ENCODE measurements around the gene LSAMP. TPM values are rescaled to one million over a fixed set of nuclear protein-coding genes. Genes with fewer than 3 reads are reported as not detected.

LSAMP gene
- total and polyA plus RNA-seq, 9 of the 15 experiments (the other 6 are each of a cell fraction or from before 2014, with no cell fraction given) = 0.09 to 0.11 TPM; not detected in 7

DNA sequence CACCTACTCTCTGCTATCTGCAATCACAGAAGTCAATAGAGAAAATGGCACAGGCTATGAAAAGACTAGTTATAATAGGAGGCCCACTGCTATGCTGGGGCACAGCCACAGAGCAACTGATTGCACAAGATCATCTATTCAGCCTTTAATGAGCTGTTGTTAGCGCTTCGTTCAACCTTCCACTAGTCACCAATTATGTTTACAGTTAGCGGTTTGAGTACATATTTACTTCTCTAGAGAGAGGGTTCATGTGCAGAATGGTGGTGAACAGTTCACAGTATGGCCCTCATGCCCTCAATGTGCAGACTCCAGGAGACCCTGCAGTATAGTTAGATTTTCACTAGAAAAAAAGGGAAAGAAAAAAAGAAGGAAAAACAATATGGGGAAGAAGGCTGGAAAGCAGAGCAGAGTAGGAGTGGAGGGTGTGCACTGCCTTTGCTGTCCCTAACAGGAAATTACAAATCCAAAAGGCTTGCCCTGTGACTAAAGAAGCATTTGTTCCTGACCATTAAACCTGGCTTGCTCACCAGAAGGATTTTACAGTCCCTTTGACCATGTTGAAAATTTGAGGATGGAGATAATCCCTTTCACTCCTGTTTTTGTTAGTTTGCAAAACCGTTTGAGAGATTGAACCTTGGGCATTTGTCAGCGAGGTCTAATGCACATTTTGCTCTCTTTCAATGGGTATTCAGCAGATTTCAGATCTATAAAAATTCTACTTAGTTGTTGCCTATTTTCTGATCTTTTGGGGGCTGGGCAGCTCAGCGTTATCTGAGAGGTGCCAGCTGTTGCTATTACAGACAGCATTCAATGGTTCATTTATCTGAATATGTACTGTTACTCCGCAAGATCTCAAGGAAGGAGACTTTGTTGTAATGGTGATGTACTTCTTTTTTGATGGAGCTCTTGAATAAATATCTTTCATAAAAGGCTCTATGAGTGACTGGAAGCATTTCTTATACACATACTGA is 296.1 kb downstream of the LSAMP start:
- H3K4me3 ChIP-seq = no peak overlapping the region
- FAIRE-seq (no peak), DNase-seq (ENCODE audit: extremely low read depth in 1 of 4, low spot score in 3 of 4) (no peak), ATAC-seq (no peak)
- H3K79me2 ChIP-seq (ENCODE audit: control insufficient read depth, insufficient read depth, low read length) = no peaks in the 10 kb centered on the region
- ChIA-PET POLR2A (no interaction called here), CTCF (ENCODE audit: low intra/inter-chr PET ratio) (no interaction called here)
- H3K4me1 ChIP-seq (replicated peaks in 1 of 2; ENCODE audit: control insufficient read depth in 2 of 2, insufficient read depth in 2 of 2, low read length in 2 of 2) = no peaks in the 10 kb centered on the region
- H4K20me1 ChIP-seq (replicated peaks; ENCODE audit: control insufficient read depth, insufficient read depth, low read length) = no peaks in the 10 kb centered on the region
- peak overlapping the region; percentile 51; the same call in 1 of the 2 replicates for H2AFZ ChIP-seq (ENCODE audit: low read depth, low read length)
- no peaks in the 10 kb centered on the region for H3K9me3 ChIP-seq (replicated peaks; ENCODE audit: control insufficient read depth, insufficient read depth, low read depth, low read length)
- H3K27me3 ChIP-seq (ENCODE audit: control insufficient read depth in 2 of 2, insufficient read depth in 2 of 2, low read length in 2 of 2) = no peaks in the 10 kb centered on the region
- no peak overlapping the region for H3K9ac ChIP-seq (ENCODE audit: insufficient read depth in 1 of 2, low read depth in 2 of 2, low read length in 2 of 2)
- WGBS (ENCODE audit: insufficient coverage, low coverage, missing lambda C conversion rate) = 20% methylated on average over 7 of the region's 7 CpGs
- BruUV-seq (replicated peaks) = no TSS peak
- intact Hi-C loops (cut with micrococcal nuclease) (no loop called here), in situ Hi-C loops (cut with MboI) (loop anchor here (25.0 kb wide), 1 partner anchor 613 kb away; no protein-coding TSS in a partner anchor)
- no peaks in the 10 kb centered on the region for H3K36me3 ChIP-seq (ENCODE audit: control insufficient read depth, insufficient read depth, low read length)
- no peak overlapping the region for H3K4me2 ChIP-seq (ENCODE audit: insufficient read depth, low read length)
- no peaks in the 10 kb centered on the region for H3K9me1 ChIP-seq (ENCODE audit: control insufficient read depth, insufficient read depth, low read length)
- no peak overlapping the region for H3K27ac ChIP-seq (ENCODE audit: extremely low read depth, low read depth, low read length)
- TF ChIP-seq, protein P1, sequence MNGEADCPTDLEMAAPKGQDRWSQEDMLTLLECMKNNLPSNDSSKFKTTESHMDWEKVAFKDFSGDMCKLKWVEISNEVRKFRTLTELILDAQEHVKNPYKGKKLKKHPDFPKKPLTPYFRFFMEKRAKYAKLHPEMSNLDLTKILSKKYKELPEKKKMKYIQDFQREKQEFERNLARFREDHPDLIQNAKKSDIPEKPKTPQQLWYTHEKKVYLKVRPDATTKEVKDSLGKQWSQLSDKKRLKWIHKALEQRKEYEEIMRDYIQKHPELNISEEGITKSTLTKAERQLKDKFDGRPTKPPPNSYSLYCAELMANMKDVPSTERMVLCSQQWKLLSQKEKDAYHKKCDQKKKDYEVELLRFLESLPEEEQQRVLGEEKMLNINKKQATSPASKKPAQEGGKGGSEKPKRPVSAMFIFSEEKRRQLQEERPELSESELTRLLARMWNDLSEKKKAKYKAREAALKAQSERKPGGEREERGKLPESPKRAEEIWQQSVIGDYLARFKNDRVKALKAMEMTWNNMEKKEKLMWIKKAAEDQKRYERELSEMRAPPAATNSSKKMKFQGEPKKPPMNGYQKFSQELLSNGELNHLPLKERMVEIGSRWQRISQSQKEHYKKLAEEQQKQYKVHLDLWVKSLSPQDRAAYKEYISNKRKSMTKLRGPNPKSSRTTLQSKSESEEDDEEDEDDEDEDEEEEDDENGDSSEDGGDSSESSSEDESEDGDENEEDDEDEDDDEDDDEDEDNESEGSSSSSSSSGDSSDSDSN (IDR thresholded peaks at IDR 0.05; ENCODE audit: borderline replicate concordance in 1 of 2, low read depth in 2 of 2, low read length in 2 of 2) = no peak
- no peak for TF ChIP-seq ZNF561 (CRISPR knock-in tag; conservative IDR thresholded peaks at IDR 0.05)
- no peak for TF ChIP-seq ZBTB17 (CRISPR knock-in tag; IDR thresholded peaks at IDR 0.05)
- TF ChIP-seq HNRNPH1 (optimal IDR thresholded peaks at IDR 0.05; ENCODE audit: low read depth, low read length) = no peak
- no peak for TF ChIP-seq FOXJ3 (CRISPR knock-in tag; IDR thresholded peaks at IDR 0.05)
- TF ChIP-seq RCOR1 (IDR thresholded peaks at IDR 0.05; ENCODE audit: borderline replicate concordance in 1 of 2, low read depth in 2 of 2, low read length in 2 of 2) = no peak
- TF ChIP-seq, protein P2, sequence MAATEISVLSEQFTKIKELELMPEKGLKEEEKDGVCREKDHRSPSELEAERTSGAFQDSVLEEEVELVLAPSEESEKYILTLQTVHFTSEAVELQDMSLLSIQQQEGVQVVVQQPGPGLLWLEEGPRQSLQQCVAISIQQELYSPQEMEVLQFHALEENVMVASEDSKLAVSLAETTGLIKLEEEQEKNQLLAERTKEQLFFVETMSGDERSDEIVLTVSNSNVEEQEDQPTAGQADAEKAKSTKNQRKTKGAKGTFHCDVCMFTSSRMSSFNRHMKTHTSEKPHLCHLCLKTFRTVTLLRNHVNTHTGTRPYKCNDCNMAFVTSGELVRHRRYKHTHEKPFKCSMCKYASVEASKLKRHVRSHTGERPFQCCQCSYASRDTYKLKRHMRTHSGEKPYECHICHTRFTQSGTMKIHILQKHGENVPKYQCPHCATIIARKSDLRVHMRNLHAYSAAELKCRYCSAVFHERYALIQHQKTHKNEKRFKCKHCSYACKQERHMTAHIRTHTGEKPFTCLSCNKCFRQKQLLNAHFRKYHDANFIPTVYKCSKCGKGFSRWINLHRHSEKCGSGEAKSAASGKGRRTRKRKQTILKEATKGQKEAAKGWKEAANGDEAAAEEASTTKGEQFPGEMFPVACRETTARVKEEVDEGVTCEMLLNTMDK (IDR thresholded peaks at IDR 0.05; ENCODE audit: borderline replicate concordance, insufficient read depth, low read depth, low read length, poor library complexity, severe bottlenecking) = no peak
- TF ChIP-seq, protein P3, sequence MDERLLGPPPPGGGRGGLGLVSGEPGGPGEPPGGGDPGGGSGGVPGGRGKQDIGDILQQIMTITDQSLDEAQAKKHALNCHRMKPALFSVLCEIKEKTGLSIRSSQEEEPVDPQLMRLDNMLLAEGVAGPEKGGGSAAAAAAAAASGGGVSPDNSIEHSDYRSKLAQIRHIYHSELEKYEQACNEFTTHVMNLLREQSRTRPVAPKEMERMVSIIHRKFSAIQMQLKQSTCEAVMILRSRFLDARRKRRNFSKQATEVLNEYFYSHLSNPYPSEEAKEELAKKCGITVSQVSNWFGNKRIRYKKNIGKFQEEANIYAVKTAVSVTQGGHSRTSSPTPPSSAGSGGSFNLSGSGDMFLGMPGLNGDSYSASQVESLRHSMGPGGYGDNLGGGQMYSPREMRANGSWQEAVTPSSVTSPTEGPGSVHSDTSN (CRISPR knock-in tag; IDR thresholded peaks at IDR 0.05; ENCODE audit: low read depth) = no peak
- TF ChIP-seq, protein P3 (tag; conservative IDR thresholded peaks at IDR 0.05; ENCODE audit: low read depth) = no peak
- TF ChIP-seq, protein P4, sequence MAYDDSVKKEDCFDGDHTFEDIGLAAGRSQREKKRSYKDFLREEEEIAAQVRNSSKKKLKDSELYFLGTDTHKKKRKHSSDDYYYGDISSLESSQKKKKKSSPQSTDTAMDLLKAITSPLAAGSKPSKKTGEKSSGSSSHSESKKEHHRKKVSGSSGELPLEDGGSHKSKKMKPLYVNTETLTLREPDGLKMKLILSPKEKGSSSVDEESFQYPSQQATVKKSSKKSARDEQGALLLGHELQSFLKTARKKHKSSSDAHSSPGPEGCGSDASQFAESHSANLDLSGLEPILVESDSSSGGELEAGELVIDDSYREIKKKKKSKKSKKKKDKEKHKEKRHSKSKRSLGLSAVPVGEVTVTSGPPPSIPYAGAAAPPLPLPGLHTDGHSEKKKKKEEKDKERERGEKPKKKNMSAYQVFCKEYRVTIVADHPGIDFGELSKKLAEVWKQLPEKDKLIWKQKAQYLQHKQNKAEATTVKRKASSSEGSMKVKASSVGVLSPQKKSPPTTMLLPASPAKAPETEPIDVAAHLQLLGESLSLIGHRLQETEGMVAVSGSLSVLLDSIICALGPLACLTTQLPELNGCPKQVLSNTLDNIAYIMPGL (CRISPR knock-in tag; IDR thresholded peaks at IDR 0.05) = no peak
- no peak for TF ChIP-seq MTA1 (IDR thresholded peaks at IDR 0.05; ENCODE audit: borderline replicate concordance)
